ENCODE measurements around the gene CENPT.

DNA sequence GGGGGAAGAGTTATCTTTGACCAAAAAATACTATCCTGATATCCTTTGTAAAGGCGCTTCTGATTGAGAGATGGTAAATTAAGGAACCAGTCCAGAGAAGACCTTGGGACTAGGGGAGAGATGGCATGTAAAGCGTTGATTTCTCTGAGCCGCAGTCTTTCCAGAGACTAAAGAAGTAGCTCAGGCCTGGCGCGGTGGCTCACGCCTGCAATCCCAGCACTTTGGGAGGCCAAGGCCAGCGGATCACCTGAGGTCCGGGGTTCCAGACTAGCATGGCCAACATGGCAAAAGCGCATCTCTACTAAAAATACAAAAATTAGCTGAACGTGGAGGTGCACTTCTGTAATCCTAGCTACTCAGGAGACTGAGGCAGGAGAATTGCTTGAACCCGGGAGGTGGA lies 625 bp upstream of the CENPT start:
- TF ChIP-seq POLR2A (IDR thresholded peaks at IDR 0.05; ENCODE audit: control extremely low read depth in 1 of 2, low read depth in 2 of 2, low read length in 2 of 2) (no peak), SP1 (IDR thresholded peaks at IDR 0.05; ENCODE audit: low read depth, low read length) (no peak), EP300 (IDR thresholded peaks at IDR 0.05; ENCODE audit: borderline replicate concordance in 1 of 2, low read depth in 2 of 2, low read length in 2 of 2) (no peak), CTCF (IDR thresholded peaks at IDR 0.05; ENCODE audit: control extremely low read depth in 1 of 3, insufficient read depth in 1 of 3, low read depth in 1 of 3, low read length in 3 of 3) (no peak), MAFK (IDR thresholded peaks at IDR 0.05; ENCODE audit: low read depth, low read length) (no peak), TAF1 (IDR thresholded peaks at IDR 0.05; ENCODE audit: low read depth, low read length) (no peak)
